Renal cortical epithelial cell (primary cell): ENCODE measurements around the gene ATAD2B. TPM values are rescaled to one million over a fixed set of nuclear protein-coding genes. Genes with fewer than 3 reads are reported as not detected.
"Not testable (repeated sequence)": the region's sequence is repeated elsewhere in the genome, so short reads cannot be mapped to it uniquely, and the experiment has no call there.

Source experiments
- DNase-seq: peaks from one replicate; pipeline ENCODE4 v3.0.0-alpha.2; 2011; ENCODE audit warnings: low read depth
- total RNA-seq: library from RNA; depleted of rRNA; stranded (reverse); fragments of >200 nt; gene quantifications from 2 replicates; pipeline ENCODE4 v1.2.3, GENCODE V29; 2014

ATAD2B gene
- total RNA-seq: 6.4 and 16.8 TPM in 2 replicates

GRCh38 chr2:23926750-23927571, at the start of gene ATAD2B:
TSS of gene ATAD2B (minus strand) at chr2:23927123. CDS start at chr2:23926770, 353 bp downstream.
- DNase-seq: peak; percentile 78

DNA sequence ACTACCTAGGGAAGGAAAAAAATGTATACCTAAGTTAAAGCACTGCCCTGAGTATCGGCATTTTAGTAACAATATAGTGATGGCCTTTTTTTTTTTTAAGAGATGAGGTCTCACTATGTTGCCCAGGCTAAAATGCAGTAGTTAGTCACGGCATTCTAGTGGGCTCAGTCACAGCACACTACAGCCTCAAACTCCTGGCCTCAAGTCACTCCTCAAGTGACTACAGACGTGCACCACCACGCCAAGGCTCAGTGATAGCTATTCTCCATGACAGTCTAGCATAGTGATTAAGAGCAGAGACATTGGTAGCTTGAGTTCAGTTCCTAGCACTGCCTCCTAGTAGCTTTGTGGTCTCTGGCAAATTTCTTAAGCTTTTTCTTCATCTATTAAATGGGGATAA, 40.9 kb upstream of the ATAD2B start:
- no peak for DNase-seq

DNA sequence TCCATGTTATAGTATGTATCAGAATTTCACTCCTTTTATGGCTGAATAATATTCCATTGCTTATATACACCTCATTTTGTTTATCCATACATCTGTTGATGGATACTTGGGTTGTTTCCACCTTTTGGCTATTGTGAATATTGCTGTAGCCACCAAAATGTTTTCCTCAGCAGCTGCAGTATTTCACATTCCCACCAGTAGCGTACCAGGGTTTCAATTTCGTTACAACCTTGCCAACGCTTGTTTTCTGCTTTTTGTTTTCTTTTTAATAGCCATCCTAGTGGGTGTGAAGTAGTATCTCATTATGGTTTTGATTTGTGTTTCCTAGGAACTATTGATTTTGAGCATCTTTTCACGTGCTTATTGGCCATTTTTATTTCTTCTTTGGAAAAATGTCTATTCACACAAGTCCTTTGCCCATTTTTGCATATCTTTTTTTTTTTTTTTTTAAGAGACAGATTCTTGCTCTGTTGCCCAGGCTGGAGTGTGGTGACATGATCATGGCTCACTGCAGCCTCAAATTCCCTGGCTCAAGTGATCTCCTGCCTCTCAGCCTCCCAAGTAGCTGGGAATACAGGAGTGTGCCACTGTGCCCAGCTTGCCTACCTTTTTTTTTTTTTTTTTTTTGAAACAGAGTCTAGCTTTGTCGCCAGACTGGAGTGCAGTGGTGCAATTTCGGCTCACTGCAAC, 27.5 kb upstream of the ATAD2B start:
- no peak for DNase-seq

DNA sequence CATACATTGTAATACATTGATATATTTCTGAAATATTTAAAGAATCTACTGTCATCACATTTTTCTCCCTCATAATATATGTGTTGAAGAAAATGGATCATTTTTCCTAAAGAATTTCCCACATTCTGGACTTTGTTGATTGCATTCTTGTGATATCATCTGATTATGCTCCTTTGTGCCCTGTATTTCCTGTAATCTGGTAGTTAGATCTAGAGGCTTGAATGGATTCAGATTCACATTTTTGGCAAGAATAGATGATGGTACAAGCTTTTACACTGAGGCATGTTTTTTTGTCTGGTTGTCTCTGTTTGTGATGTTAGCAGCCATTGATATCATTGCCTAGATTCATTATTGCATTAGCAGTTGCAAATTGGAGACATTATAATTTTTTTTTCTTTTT, 26.7 kb upstream of the ATAD2B start:
- no peak for DNase-seq

GRCh38 chr2:23952558-23952957, 25.6 kb upstream of the ATAD2B start:
- not testable (repeated sequence) for DNase-seq

DNA sequence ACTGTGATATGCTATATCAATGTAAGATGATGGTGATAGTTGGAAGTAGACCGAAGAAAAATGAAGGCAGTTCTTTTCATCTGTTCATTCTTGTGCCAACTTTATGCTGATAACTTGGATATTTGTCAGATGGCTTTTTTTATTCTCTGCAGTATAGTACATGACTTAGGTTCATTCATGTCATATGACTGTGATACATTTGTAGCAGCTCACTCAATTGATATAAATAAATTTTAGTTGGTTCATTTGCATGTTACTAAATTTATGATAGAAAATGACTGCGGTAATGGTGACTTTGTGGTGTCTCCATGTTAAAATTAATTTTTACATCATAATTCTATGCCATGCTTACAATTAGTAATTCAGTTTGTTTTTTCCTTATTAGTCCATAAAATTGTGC, 20.4 kb upstream of the ATAD2B start:
- no peak for DNase-seq

GRCh38 chr2:23944976-23945375, 18.1 kb upstream of the ATAD2B start:
- peak; percentile 15 for DNase-seq

DNA sequence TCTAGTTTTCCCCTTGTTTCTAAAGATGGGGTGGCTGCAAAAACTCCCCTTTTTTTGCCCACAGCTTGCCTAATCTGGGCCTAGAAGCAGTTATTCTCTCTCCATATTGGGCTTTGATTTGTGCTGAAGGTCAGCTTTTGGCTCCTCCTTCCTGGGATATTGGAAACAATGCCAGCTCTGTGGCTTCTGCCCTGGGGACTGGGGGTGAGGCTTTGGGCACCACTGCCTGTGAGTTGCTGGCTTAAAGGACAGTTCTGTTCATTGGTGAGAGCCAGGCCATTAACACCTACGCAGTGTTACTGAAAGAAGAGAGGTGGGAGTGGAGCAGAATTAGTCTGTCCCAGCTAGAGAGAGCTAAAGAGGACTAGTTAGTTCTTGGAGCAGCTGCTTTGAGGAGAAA, 17.6 kb upstream of the ATAD2B start:
- DNase-seq: peak; percentile 31

GRCh38 chr2:23943666-23944065, 16.7 kb upstream of the ATAD2B start:
- DNase-seq: no peak

DNA sequence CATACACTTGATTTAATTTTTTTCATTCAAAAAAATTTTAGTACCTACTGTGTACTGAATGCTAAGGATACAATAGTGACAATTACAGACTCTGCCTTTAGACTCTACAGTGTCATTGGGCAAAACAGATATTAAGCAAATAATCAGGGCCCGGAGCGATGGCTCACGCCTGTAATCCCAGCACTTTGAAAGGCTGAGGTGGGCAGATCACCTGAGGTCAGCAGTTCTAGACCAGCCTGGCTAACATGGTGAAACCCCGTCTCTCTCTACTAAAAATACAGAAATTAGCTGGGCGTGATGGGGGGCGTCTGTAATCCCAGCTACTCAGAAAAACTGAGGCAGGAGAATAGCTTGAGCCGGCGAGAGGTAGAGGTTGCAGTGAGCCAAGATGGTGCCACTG, 14.7 kb upstream of the ATAD2B start:
- no peak for DNase-seq

- DNase-seq: peak; percentile 23
Measured at GRCh38 chr2:23940718-23941620, 14.0 kb upstream of the ATAD2B start.

- peak; percentile 36 for DNase-seq
Measured at GRCh38 chr2:23939987-23940717, 13.2 kb upstream of the ATAD2B start, which contains the start of gene UBXN2A. TSS of gene UBXN2A (plus strand) at chr2:23940463. CDS start at chr2:23958315, 17,852 bp downstream.

DNA sequence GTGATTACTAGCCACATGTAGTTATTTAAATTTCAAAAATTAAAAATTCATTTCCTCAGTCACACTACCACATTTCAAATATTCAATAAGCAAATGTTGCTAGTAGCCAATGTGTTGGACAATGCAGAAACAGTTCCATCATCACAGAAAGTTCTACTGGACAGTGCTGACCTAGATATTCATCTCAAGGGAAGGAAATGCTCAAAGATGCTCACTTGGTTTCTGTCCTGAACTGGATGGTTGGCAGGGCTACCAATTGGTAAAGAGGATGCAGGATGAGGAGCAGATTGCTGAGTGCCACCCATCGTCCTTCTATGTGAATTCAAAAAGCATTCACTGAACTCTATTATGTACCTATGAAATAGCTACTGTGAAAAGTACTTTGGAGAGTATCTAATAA, 7.3 kb upstream of the ATAD2B start:
- DNase-seq: no peak

- no peak for DNase-seq
Measured at GRCh38 chr2:23926290-23926749, 603 bp downstream of the ATAD2B start.

DNA sequence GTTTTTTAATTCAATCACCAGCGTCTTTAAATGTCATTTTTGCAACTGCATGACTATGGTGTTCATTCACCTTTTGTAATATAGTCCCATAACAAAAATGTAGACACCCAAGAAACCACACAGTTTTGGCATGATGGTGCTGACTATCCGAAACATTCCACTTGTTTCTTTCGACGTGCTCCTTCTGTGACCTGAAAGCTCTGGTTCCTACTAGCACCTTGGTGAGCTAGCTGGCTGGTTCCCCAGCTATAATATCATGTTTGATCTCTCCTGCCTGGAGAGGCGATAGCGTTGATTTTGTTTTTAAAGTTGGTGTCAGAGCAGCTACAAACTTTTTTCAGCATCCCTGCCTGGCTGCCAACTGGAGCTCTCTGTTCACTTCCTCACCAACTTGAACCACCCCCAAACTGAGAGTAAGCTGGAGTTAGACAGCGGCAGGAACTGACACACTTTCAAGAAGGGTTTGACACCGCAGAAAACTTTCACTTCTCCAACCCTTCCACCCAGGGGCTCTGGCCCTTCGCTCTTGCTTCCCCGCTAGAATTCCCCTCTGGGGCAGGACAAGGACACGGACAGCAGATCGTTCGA, 1.1 kb downstream of the ATAD2B start:
- peak; percentile 51 for DNase-seq

DNA sequence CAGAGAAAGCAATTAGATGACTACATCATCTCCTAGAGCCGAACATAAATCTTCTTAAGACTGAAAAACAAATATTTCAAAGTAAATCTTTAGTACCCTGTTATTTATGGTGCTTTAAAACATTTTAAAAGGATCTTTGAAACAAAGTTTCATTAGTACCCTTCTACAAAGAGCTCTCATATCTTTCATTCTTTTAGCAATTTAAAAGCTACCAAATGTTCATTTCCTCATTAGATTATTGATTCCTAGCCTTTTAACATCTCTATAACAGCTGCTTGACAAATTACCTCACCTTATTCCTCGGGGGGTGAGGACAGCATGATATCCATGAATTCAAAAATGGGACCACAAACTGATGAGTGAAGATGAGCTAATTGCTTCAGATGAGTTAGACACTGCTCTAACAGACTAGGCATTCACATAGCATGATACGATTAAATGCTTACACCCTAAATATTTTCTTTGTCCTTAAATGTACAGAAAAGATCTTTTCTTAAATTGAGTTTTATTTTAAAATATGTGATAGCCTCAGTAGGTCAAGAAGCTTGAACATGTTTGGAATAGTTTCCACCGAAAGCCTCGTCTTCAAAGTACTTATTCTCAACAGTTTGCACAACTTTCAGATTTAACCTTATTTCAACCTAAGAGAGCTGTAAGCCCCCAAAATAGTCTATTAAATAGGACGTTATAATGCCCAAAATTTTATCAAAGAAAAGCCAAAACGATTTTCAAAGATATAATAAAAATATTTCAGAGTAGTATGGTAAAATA, 2.1 kb downstream of the ATAD2B start:
- no peak for DNase-seq

GRCh38 chr2:23918837-23919489, 8.0 kb downstream of the ATAD2B start:
- no peak for DNase-seq

DNA sequence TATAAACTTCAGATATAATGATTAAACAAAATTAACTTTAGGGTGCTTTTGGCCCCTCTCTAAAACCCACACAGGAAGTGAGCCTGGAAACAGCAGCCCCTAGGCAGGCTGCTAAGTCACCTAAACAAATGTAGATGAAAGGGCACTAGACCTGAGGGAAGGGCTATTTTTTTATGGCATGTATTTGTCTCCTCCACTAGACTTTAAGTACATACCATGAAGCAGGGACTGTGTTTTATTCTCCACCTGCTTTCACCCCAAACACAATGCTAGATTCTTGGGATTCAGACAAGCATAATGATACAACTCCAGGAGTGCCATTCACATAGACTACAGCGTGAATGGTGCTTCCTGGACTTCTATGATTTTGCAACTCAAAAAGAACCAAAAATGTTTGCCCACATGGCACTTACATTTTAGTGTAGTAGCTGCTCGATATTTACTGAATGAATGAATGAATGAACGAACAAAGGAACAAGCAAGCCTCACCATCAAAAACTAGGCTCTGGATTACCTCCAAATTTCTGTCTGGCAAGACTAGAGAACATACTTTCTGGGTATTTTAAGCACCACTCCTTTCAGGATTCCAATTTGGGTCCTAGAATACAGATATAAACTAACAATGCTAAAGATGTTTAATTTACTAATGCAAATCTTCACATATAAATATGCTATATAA, 10.1 kb downstream of the ATAD2B start:
- peak; percentile 16 for DNase-seq

DNA sequence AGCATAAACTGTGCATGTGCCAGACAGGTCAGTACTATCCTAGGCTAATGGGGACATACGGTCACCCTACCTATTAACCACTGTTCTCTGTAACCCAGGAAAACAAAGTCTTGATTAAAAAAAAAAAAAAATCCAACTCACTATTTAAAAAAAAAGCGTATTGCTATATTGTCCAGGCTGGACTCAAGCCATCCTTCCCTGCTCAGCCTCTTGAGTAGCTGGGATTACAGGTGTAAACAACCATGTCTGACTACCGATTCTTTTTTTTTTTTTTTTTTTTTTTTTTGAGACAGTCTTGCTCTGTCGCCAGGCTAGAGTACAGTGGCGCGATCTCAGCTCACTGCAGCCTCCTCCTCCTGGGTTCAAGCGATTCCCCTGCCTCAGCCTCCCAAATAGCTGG, 11.6 kb downstream of the ATAD2B start:
- no peak for DNase-seq
